ENCODE data around the gene TSHB.

TSHB gene

GRCh38 chr1:115057661-115058254 lies 28.1 kb downstream of the TSHB start:
- no peak for DNase-seq
- intact Hi-C loops (cut with DNase I): no loop called here

GRCh38 chr1:115059316-115059715 lies 29.7 kb downstream of the TSHB start:
- no peak for DNase-seq
- intact Hi-C loops (cut with DNase I): no loop called here

- DNase-seq: no peak
- intact Hi-C loops (cut with DNase I): no loop called here
These were observed 30.9 kb downstream of the TSHB start for GRCh38 chr1:115060501-115060900.

GRCh38 chr1:115062542-115063004 lies 32.9 kb downstream of the TSHB start:
- DNase-seq: no peak
- intact Hi-C loops (cut with DNase I): no loop called here

- no peak for DNase-seq
- intact Hi-C loops (cut with DNase I): no loop called here
These were observed 33.7 kb downstream of the TSHB start for GRCh38 chr1:115063228-115063901.

GRCh38 chr1:115064461-115064860 lies 34.8 kb downstream of the TSHB start:
- intact Hi-C loops (cut with DNase I): no loop called here
- DNase-seq: no peak

GRCh38 chr1:115065021-115065420 lies 35.4 kb downstream of the TSHB start:
- intact Hi-C loops (cut with DNase I): no loop called here
- no peak for DNase-seq

GRCh38 chr1:115067161-115067859 lies 37.7 kb downstream of the TSHB start:
- intact Hi-C loops (cut with DNase I): no loop called here
- DNase-seq: peak in 5 of 10 donors; percentile 42 to 91 (median 78)

- peak in 2 of 10 donors; percentile 27 to 72 for DNase-seq
These were observed 39.4 kb downstream of the TSHB start for GRCh38 chr1:115068826-115069585.

GRCh38 chr1:115069659-115070308 lies 40.2 kb downstream of the TSHB start:
- no peak for DNase-seq
- intact Hi-C loops (cut with DNase I): no loop called here

More at GRCh38 chr1:115068826-115069585, 39.4 kb downstream of the TSHB start:
- intact Hi-C loops (cut with DNase I): no loop called here

- intact Hi-C loops (cut with DNase I): no loop called here
- no peak for DNase-seq
These were observed 41.5 kb downstream of the TSHB start for GRCh38 chr1:115071012-115071664.

GRCh38 chr1:115073298-115074087 lies 43.9 kb downstream of the TSHB start:
- intact Hi-C loops (cut with DNase I): no loop called here
- no peak for DNase-seq

- intact Hi-C loops (cut with DNase I): no loop called here
- DNase-seq: no peak
These were observed 45.4 kb downstream of the TSHB start for GRCh38 chr1:115074839-115075534.

GRCh38 chr1:115076384-115076915 lies 46.8 kb downstream of the TSHB start:
- intact Hi-C loops (cut with DNase I): no loop called here
- DNase-seq: no peak

- intact Hi-C loops (cut with DNase I): no loop called here
- DNase-seq: no peak
These were observed 47.8 kb downstream of the TSHB start for GRCh38 chr1:115077286-115077983.

- DNase-seq: no peak
- intact Hi-C loops (cut with DNase I): no loop called here
These were observed 48.3 kb downstream of the TSHB start for GRCh38 chr1:115077984-115078330.

GRCh38 chr1:115078708-115079107 lies 49.1 kb downstream of the TSHB start:
- intact Hi-C loops (cut with DNase I): no loop called here
- DNase-seq: no peak

GRCh38 chr1:115082949-115083348 lies 53.3 kb downstream of the TSHB start:
- DNase-seq: no peak

More at GRCh38 chr1:115082949-115083348, 53.3 kb downstream of the TSHB start:
- intact Hi-C loops (cut with DNase I): no loop called here

Data from posterior cingulate gyrus (tissue), 11 donors.